Activated CD8-positive, alpha-beta T cell treated with anti-CD3 and anti-CD28 coated beads for 36 hours (primary cell): ENCODE data around the gene SLC15A5. TPM values are rescaled to one million over a fixed set of nuclear protein-coding genes. Genes with fewer than 3 reads are reported as not detected.

Experiments used
- ATAC-seq: fragments of 200-7000 bp; cut with Tn5 transposase; one replicate; pipeline ENCODE4 v1.10.0; 2021; ENCODE audit warnings: mild to moderate bottlenecking, moderate library complexity
- CTCF ChIA-PET: fragments of 350-600 bp; sonication (Branson Sonifier 250); formaldehyde crosslinking; loops from one replicate; lab custom pipeline; 2021; ENCODE audit warnings: antibody characterized with exemption; lab: Charles Lee
- POLR2A ChIA-PET: fragments of 350-600 bp; sonication (Branson Sonifier 250); formaldehyde crosslinking; loops from one replicate; lab custom pipeline; 2021; ENCODE audit warnings: antibody characterized with exemption; lab: Charles Lee
- DNase-seq: peaks from one replicate; pipeline ENCODE4 v3.0.0-alpha.2; 2020
- H3K27ac Mint-ChIP-seq: one replicate; pipeline ENCODE4 v1.8.0; 2021; ENCODE audit warnings: mild to moderate bottlenecking, mixed read lengths
- H3K27me3 Mint-ChIP-seq: one replicate; pipeline ENCODE4 v1.8.0; 2021; ENCODE audit warnings: mixed read lengths
- H3K36me3 Mint-ChIP-seq: one replicate; pipeline ENCODE4 v1.8.0; 2021; ENCODE audit warnings: low read depth, mixed read lengths
- H3K4me1 Mint-ChIP-seq: one replicate; pipeline ENCODE4 v1.8.0; 2021; ENCODE audit warnings: low read depth, mixed read lengths
- H3K4me3 Mint-ChIP-seq: one replicate; pipeline ENCODE4 v1.8.0; 2021; ENCODE audit warnings: mild to moderate bottlenecking, moderate library complexity, mixed read lengths
- H3K9me3 Mint-ChIP-seq: one replicate; pipeline ENCODE4 v1.8.0; 2021; ENCODE audit warnings: mixed read lengths
- intact Hi-C: fragments of 100-400 bp; cut with micrococcal nuclease; formaldehyde crosslinking; loops from one replicate; pipeline ENCODE4 v1.10.0; 2022
- total RNA-seq, 2 experiments: library from RNA; stranded (reverse); gene quantifications; one replicate each; pipeline ENCODE4 v1.2.3, GENCODE V29; 2021
- TF ChIP-seq, protein P1 (sequence below): fragments of 200-600 bp; IDR thresholded peaks from one replicate; pipeline ENCODE4 v1.8.0; 2022; ENCODE audit warnings: antibody characterized with exemption, mild to moderate bottlenecking

Gene SLC15A5
- total RNA-seq, 2 experiments from 2014 or later = not detected

DNA sequence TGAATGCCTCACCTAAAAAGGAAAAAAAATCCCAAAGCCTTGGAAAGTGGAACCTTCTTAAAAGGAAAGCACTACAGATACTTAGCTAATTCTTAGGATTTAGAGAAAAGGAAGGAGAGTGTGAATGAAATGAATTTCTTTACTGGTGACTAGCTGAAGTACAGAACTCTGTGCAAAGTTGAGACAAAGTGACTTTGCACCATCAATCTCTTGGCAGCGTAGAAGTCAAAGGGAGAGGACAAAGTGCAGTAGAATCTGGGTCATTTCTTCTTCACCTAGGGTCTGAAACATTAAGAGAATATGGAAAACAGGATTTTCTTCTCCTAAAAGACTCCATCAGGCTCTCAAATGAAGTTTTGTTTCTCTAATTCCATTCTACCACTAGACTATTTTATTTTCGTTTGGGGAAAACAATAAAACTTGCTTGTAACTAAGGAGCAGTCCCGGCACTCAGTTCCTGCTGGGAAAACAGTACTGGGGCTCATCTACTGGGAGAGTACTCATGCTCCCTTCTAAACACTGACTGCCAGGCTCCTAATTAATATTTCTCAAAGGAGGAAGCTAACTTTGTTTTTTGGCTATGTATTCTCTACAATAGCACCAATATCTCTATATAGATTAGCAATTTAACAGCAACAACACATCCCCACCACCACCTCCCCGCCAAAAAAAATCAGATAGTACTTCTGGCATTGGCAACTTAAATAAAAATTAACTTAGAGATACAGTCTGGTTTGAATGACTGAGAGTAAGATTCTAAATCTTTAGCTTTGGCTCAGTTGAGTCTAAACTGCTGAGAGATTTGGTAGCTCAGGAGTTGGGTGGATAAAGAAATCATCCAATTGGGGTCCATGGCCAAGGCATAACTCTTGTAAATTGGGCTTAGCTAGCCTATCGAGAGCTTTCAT is 110.7 kb downstream of the SLC15A5 start:
- Mint-ChIP-seq H3K9me3 (no peaks in the 10 kb centered on the region), H3K27me3 (no peaks in the 10 kb centered on the region), H3K4me3 (no peak overlapping the region), H3K36me3 (no peaks in the 10 kb centered on the region), H3K4me1 (no peaks in the 10 kb centered on the region), H3K27ac (no peak overlapping the region)
- intact Hi-C loops = no loop called here
- DNase-seq = no peak
- TF ChIP-seq, protein P1, sequence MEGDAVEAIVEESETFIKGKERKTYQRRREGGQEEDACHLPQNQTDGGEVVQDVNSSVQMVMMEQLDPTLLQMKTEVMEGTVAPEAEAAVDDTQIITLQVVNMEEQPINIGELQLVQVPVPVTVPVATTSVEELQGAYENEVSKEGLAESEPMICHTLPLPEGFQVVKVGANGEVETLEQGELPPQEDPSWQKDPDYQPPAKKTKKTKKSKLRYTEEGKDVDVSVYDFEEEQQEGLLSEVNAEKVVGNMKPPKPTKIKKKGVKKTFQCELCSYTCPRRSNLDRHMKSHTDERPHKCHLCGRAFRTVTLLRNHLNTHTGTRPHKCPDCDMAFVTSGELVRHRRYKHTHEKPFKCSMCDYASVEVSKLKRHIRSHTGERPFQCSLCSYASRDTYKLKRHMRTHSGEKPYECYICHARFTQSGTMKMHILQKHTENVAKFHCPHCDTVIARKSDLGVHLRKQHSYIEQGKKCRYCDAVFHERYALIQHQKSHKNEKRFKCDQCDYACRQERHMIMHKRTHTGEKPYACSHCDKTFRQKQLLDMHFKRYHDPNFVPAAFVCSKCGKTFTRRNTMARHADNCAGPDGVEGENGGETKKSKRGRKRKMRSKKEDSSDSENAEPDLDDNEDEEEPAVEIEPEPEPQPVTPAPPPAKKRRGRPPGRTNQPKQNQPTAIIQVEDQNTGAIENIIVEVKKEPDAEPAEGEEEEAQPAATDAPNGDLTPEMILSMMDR = no peak
- POLR2A ChIA-PET = no interaction called here
- no peak for ATAC-seq
- CTCF ChIA-PET = interaction anchor here (1.2 kb wide), 1 partner anchor 9 kb away, joined by 3 read pairs; no protein-coding TSS in a partner anchor

DNA sequence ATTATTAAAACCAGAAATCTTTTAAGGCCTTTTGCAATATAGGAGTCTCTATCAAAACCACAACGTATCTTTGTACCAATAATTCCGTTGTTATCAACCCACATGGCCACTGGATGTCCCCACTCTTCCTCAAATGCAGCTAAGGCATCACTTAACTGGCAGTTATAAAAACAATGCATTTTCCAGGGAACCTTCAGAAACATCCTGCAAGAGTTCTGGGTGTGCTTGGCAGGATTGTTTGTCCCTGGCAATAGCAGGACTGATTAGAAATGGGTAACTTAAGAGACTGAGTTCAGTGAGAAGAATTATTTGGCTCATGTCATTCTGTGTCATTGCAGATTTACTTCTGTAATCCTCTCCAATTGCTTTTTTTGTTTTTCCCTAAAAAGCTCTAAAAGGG is 112.0 kb downstream of the SLC15A5 start:
- no peaks in the 10 kb centered on the region for H3K4me1 Mint-ChIP-seq
- CTCF ChIA-PET = no interaction called here
- H3K9me3 Mint-ChIP-seq = no peaks in the 10 kb centered on the region
- no peaks in the 10 kb centered on the region for H3K36me3 Mint-ChIP-seq
- POLR2A ChIA-PET = no interaction called here
- intact Hi-C loops = no loop called here
- TF ChIP-seq, protein P1 = no peak
- ATAC-seq (no peak), DNase-seq (peak; percentile 3)
- no peaks in the 10 kb centered on the region for H3K27me3 Mint-ChIP-seq
- H3K27ac Mint-ChIP-seq = no peak overlapping the region
- no peak overlapping the region for H3K4me3 Mint-ChIP-seq

DNA sequence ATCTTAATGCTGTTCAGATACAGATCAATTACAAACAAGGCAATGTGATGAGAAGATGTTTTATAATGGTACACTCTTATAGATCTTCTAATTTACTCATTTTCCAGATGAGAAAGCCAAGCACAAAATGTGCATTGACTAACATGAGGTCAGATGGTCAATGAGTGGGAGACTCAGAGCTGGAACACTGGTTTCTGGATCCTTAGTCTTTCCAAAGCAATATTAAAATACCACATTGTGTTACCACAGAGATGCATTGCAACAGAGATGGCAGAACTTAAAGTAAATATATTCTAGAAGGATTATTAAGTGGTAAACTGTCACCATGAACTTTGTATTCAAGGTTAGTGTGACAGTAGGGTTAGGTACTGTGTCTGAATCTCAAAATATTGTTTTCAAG is 113.6 kb downstream of the SLC15A5 start:
- intact Hi-C loops = no loop called here
- ChIA-PET POLR2A (no interaction called here), CTCF (no interaction called here)
- Mint-ChIP-seq H3K27ac (no peak overlapping the region), H3K9me3 (no peaks in the 10 kb centered on the region), H3K36me3 (no peaks in the 10 kb centered on the region), H3K4me1 (no peaks in the 10 kb centered on the region), H3K27me3 (no peaks in the 10 kb centered on the region), H3K4me3 (no peak overlapping the region)
- DNase-seq (no peak), ATAC-seq (no peak)
- TF ChIP-seq, protein P1 = no peak

DNA sequence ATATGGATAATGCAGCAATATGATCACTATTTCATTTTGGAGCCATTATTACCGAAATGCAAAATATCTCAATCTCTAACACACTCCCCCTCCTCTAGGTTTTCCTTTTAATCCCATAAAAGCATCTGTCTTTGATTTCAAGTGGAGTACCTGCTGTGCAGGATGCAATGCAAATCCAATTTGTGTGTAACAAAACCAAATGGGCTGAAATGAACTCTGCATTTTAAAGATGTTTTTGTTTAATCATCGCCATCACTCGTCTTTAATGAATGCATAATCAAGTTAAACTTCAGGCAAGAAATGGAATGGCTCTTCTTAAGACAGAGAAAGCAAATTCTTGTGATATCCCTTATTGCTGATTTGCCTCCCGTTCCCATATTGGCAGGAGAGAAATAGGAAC is 114.3 kb downstream of the SLC15A5 start:
- no peaks in the 10 kb centered on the region for H3K36me3 Mint-ChIP-seq
- ATAC-seq (no peak), DNase-seq (no peak)
- ChIA-PET POLR2A (no interaction called here), CTCF (no interaction called here)
- H3K27ac Mint-ChIP-seq = no peak overlapping the region
- no peaks in the 10 kb centered on the region for H3K9me3 Mint-ChIP-seq
- H3K27me3 Mint-ChIP-seq = no peaks in the 10 kb centered on the region
- H3K4me3 Mint-ChIP-seq = no peak overlapping the region
- TF ChIP-seq, protein P1 = no peak
- no peaks in the 10 kb centered on the region for H3K4me1 Mint-ChIP-seq
- intact Hi-C loops = no loop called here

DNA sequence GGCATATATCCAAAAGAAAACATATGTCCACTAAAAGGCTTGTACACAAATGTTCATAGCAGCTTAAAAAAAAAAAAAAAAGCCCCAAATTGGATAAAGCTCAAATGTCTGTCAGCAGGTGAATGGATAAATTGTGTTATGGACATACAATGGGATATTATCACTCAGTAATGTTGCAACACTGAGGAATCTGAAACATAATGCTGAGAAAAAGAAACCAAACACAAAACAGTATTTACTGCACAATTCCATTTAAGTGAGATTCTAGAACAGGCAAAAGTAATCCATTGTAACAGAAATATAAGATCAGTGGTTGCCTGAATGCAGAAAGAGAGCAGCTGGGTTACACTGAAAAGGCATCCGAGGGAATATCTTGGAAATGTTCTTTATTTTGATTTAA is 117.9 kb downstream of the SLC15A5 start:
- Mint-ChIP-seq H3K4me1 (no peaks in the 10 kb centered on the region), H3K9me3 (no peaks in the 10 kb centered on the region), H3K27me3 (no peaks in the 10 kb centered on the region), H3K27ac (no peak overlapping the region), H3K36me3 (no peaks in the 10 kb centered on the region), H3K4me3 (no peak overlapping the region)
- CTCF ChIA-PET = no interaction called here
- intact Hi-C loops = no loop called here
- POLR2A ChIA-PET = no interaction called here
- no peak for ATAC-seq
- no peak for DNase-seq
- TF ChIP-seq, protein P1 = no peak
